ENCODE measurements around the gene MAP10. TPM values are rescaled to one million over a fixed set of nuclear protein-coding genes. Genes with fewer than 3 reads are reported as not detected.

MAP10 gene
- polyA plus RNA-seq (0.50 to 0.71 TPM (median 0.67 TPM) in 3 replicates), polyA minus RNA-seq (0.33 to 0.74 TPM in 2 of 3 replicates, not detected in the other)
- polyA plus RNA-seq (2011; ENCODE audit: low read depth), result 0.21 TPM
- polyA plus RNA-seq (2011; cell fraction: cytosol; rRNA removed), result 0.38 and 0.84 TPM in 2 replicates
- 0.80 and 1.0 TPM in 2 replicates for polyA plus RNA-seq (2011; cell fraction: nucleus; rRNA removed)
- 0.30 and 0.46 TPM in 2 replicates for polyA plus RNA-seq (2012; ENCODE audit: low replicate concordance)
- polyA minus RNA-seq (2011; cell fraction: cytosol; rRNA and poly(A)+ RNA removed), result not detected
- 0.63 and 1.2 TPM in 2 replicates for polyA minus RNA-seq (2011; cell fraction: nucleus; rRNA and poly(A)+ RNA removed)

GRCh38 chr1:232805269-232806185 is at the start of gene MAP10:
Gene MAP10, plus strand, starts transcription at chr1:232805416. Its CDS starts 34 bp downstream, at chr1:232805450.
- DNase-seq (ENCODE audit: low read depth, low spot score), result no peak
- Histone ChIP-seq H3K4me3 (ENCODE audit: control insufficient read depth in 2 of 3, extremely low read depth in 1 of 3, insufficient read depth in 2 of 3, low read depth in 1 of 3, low read length in 3 of 3) (peak within 1 kb of the TSS; percentile 69 to 82 (median 81)), H3K9ac (ENCODE audit: control insufficient read depth, extremely low read depth, insufficient read depth, low read length) (peak within 1 kb of the TSS; percentile 79), H3K27me3 (ENCODE audit: control insufficient read depth, extremely low read depth, insufficient read depth, low read length) (no peaks in the 10 kb centered on the region), H3K4me2 (ENCODE audit: control insufficient read depth, extremely low read depth, insufficient read depth, low read depth, low read length) (peak within 1 kb of the TSS; percentile 97), H4K20me1 (ENCODE audit: control insufficient read depth, extremely low read depth, insufficient read depth, low read length) (no peaks in the 10 kb centered on the region), H3K79me2 (ENCODE audit: control insufficient read depth, insufficient read depth, low read length) (no peaks in the 10 kb centered on the region), H3K9me1 (ENCODE audit: control insufficient read depth, extremely low read depth, insufficient read depth, low read length) (no peaks in the 10 kb centered on the region), H3K9me3 (ENCODE audit: control insufficient read depth, low read depth, low read length) (no peaks in the 10 kb centered on the region), H3K27ac (ENCODE audit: control insufficient read depth, insufficient read depth, low read length) (peak within 1 kb of the TSS; percentile 32), H3K4me1 (ENCODE audit: control insufficient read depth, extremely low read depth, insufficient read depth, low read length) (peaks cover 6% of the 10 kb centered on the region), H2AFZ (ENCODE audit: control insufficient read depth, low read length) (peak within 1 kb of the TSS; percentile 96), H3K36me3 (ENCODE audit: control insufficient read depth in 2 of 2, extremely low read depth in 1 of 2, insufficient read depth in 2 of 2, low read length in 2 of 2) (no peaks in the 10 kb centered on the region)
- FAIRE-seq, result no peak
- dilution Hi-C loops (cut with MboI; ENCODE audit: extremely low pct_ligation_motif_present, low sequenced_read_pairs), result no loop called here
- TF ChIP-seq EZH2 (IDR thresholded peaks at IDR 0.05; ENCODE audit: low read length) (no peak), CTCF (optimal IDR thresholded peaks at IDR 0.05 in 1 of 3, IDR thresholded peaks at IDR 0.05 in 1 of 3, conservative IDR thresholded peaks at IDR 0.05 in 1 of 3; ENCODE audit: extremely low read depth in 1 of 3, insufficient read depth in 2 of 3, low read length in 3 of 3) (no peak)

GRCh38 chr1:232764458-232765251 is 40.6 kb upstream of the MAP10 start:
- TF ChIP-seq CTCF (optimal IDR thresholded peaks at IDR 0.05 in 1 of 3, IDR thresholded peaks at IDR 0.05 in 1 of 3, conservative IDR thresholded peaks at IDR 0.05 in 1 of 3; ENCODE audit: extremely low read depth in 1 of 3, insufficient read depth in 2 of 3, low read length in 3 of 3), result no peak
- TF ChIP-seq EZH2 (IDR thresholded peaks at IDR 0.05; ENCODE audit: low read length), result no peak
- no peaks in the 10 kb centered on the region for H3K9me3 ChIP-seq (ENCODE audit: control insufficient read depth, low read depth, low read length)
- dilution Hi-C loops (cut with MboI; ENCODE audit: extremely low pct_ligation_motif_present, low sequenced_read_pairs), result no loop called here
- no peaks in the 10 kb centered on the region for H3K79me2 ChIP-seq (ENCODE audit: control insufficient read depth, insufficient read depth, low read length)
- DNase-seq (ENCODE audit: low read depth, low spot score), result no peak
- H3K36me3 ChIP-seq (ENCODE audit: control insufficient read depth in 2 of 2, extremely low read depth in 1 of 2, insufficient read depth in 2 of 2, low read length in 2 of 2), result no peaks in the 10 kb centered on the region
- H4K20me1 ChIP-seq (ENCODE audit: control insufficient read depth, extremely low read depth, insufficient read depth, low read length), result no peaks in the 10 kb centered on the region
- no peak overlapping the region for H2AFZ ChIP-seq (ENCODE audit: control insufficient read depth, low read length)
- H3K9ac ChIP-seq (ENCODE audit: control insufficient read depth, extremely low read depth, insufficient read depth, low read length), result no peak overlapping the region
- H3K27me3 ChIP-seq (ENCODE audit: control insufficient read depth, extremely low read depth, insufficient read depth, low read length), result no peaks in the 10 kb centered on the region
- no peaks in the 10 kb centered on the region for H3K9me1 ChIP-seq (ENCODE audit: control insufficient read depth, extremely low read depth, insufficient read depth, low read length)
- H3K4me3 ChIP-seq (ENCODE audit: control insufficient read depth in 2 of 3, extremely low read depth in 1 of 3, insufficient read depth in 2 of 3, low read depth in 1 of 3, low read length in 3 of 3), result no peak overlapping the region
- no peak overlapping the region for H3K4me2 ChIP-seq (ENCODE audit: control insufficient read depth, extremely low read depth, insufficient read depth, low read depth, low read length)
- H3K4me1 ChIP-seq (ENCODE audit: control insufficient read depth, extremely low read depth, insufficient read depth, low read length), result peaks cover 10% of the 10 kb centered on the region
- no peak overlapping the region for H3K27ac ChIP-seq (ENCODE audit: control insufficient read depth, insufficient read depth, low read length)
- FAIRE-seq, result no peak

Measured in keratinocyte (primary cell).